HCT116 (cell line): Measurements from ENCODE around the gene HOXD11. TPM values are rescaled to one million over a fixed set of nuclear protein-coding genes. Genes with fewer than 3 reads are reported as not detected.

Experiments
- ATAC-seq: fragments of 200-7000 bp; cut with Tn5 transposase; 2 replicates; pipeline ENCODE4 v1.9.1; 2020; ENCODE audit warnings: mild to moderate bottlenecking, moderate library complexity
- BruUV-seq: library from RNA; stranded (reverse); fragments of 400-500 nt; replicated peaks from 2 replicates; lab custom pipeline; 2021; lab: Mats Ljungman, UMichigan
- CTCF ChIA-PET: fragments of 300-600 bp; sonication (Branson Sonifier 250); formaldehyde crosslinking; loops from one replicate; lab custom pipeline; 2021; ENCODE audit warnings: antibody characterized with exemption; lab: Charles Lee
- POLR2A ChIA-PET: fragments of 300-600, 350-600 bp; sonication (Branson Sonifier 250); formaldehyde crosslinking; loops from one replicate; lab custom pipeline; 2021; ENCODE audit warnings: antibody characterized with exemption; lab: Charles Lee
- RAD21 ChIA-PET, 2 experiments: fragments of 300-600 bp; sonication (Branson Sonifier 250); formaldehyde crosslinking; loops; one replicate each; lab custom pipeline; 2023; ENCODE audit warnings: low total read pairs in 2 of 2; ENCODE audit not compliant: uncharacterized antibody in 2 of 2, unreplicated experiment in 2 of 2, low non-redundant PET in 1 of 2; lab: Charles Lee
- DNase-seq: peaks from one replicate; pipeline ENCODE4 v3.0.0-alpha.2; 2010; ENCODE audit warnings: low read depth, low spot score
- H2AFZ ChIP-seq: fragments of 200-600 bp; shearing (Covaris generic), sonication (generic); 2 replicates; pipeline ENCODE4 v1.6.1; 2017; ENCODE audit warnings: low read depth, mixed run types, mixed read lengths, antibody characterized with exemption, low read length; ENCODE audit not compliant: poor library complexity, severe bottlenecking
- H3K27ac ChIP-seq: 2 replicates; pipeline ENCODE4 v1.5.1; 2012; ENCODE audit warnings: low read depth, low read length
- H3K27me3 ChIP-seq: fragments of 200-600 bp; sonication (generic); 2 replicates; pipeline ENCODE4 v1.6.1; 2016; ENCODE audit warnings: mixed run types, low read length, mixed read lengths; ENCODE audit not compliant: insufficient read depth
- H3K36me3 ChIP-seq, 2 experiments: fragments of 200-500 bp in 1 of 2; fragments of 200-600 bp in 1 of 2; sonication (Bioruptor generic) in 1 of 2; sonication (generic) in 1 of 2; 2 replicates each; pipeline versions ENCODE4 v1.5.1 to v1.6.1; 2014 to 2016; ENCODE audit warnings: low read length in 2 of 2, inconsistent platforms in 1 of 2, mixed read lengths in 1 of 2, mixed run types in 1 of 2; ENCODE audit not compliant: insufficient read depth in 2 of 2, control insufficient read depth in 1 of 2
- H3K4me1 ChIP-seq, 2 experiments: fragments of 200-600 bp in 1 of 2; sonication (generic) in 1 of 2; 2 replicates each; pipeline versions ENCODE4 v1.5.1 to v1.6.1; 2012 to 2017; ENCODE audit warnings: low read length in 2 of 2, inconsistent platforms in 1 of 2, mild to moderate bottlenecking in 1 of 2, mixed read lengths in 1 of 2, mixed run types in 1 of 2, moderate library complexity in 1 of 2; ENCODE audit not compliant: insufficient read depth in 2 of 2, control insufficient read depth in 1 of 2
- H3K4me2 ChIP-seq: fragments of 200-600 bp; sonication (generic); 2 replicates; pipeline ENCODE4 v1.6.1; 2017; ENCODE audit warnings: mixed run types, low read length, mixed read lengths
- H3K4me3 ChIP-seq, 2 experiments: fragments of 200-600 bp in 1 of 2; sonication (generic) in 1 of 2; replicated peaks in 1 of 2; 2 replicates each; pipeline ENCODE4 v1.5.1; 2011 to 2016; ENCODE audit warnings: low read length in 2 of 2, control low read depth in 1 of 2, low read depth in 1 of 2, mild to moderate bottlenecking in 1 of 2, mixed read lengths in 1 of 2, mixed run types in 1 of 2
- H3K79me2 ChIP-seq: fragments of 200-600 bp; sonication (generic); 2 replicates; pipeline ENCODE4 v1.6.1; 2017; ENCODE audit warnings: mild to moderate bottlenecking, mixed run types, low read length, moderate library complexity, mixed read lengths; ENCODE audit not compliant: insufficient read depth
- H3K9ac ChIP-seq: fragments of 200-600 bp; sonication (generic); 2 replicates; pipeline ENCODE4 v1.6.1; 2016; ENCODE audit warnings: low read length, mixed read lengths
- H3K9me2 ChIP-seq: fragments of 200-600 bp; sonication (generic), shearing (Covaris generic); 2 replicates; pipeline ENCODE4 v1.6.1; 2017; ENCODE audit warnings: mixed run types, mild to moderate bottlenecking, moderate library complexity; ENCODE audit not compliant: insufficient read depth
- H3K9me3 ChIP-seq, 2 experiments: fragments of 200-500 bp in 1 of 2; fragments of 200-600 bp in 1 of 2; sonication (Bioruptor generic) in 1 of 2; sonication (generic) in 1 of 2; 2 replicates each; pipeline ENCODE4 v1.6.1; 2014 to 2017; ENCODE audit warnings: low read length in 2 of 2, mixed read lengths in 2 of 2, inconsistent platforms in 1 of 2, low read depth in 1 of 2, mild to moderate bottlenecking in 1 of 2, mixed run types in 1 of 2, moderate library complexity in 1 of 2; ENCODE audit not compliant: control insufficient read depth in 1 of 2, insufficient read depth in 1 of 2
- H4K20me1 ChIP-seq: fragments of 200-600 bp; sonication (generic), shearing (Covaris generic); 2 replicates; pipeline ENCODE4 v1.6.1; 2017; ENCODE audit warnings: mixed run types, mild to moderate bottlenecking, moderate library complexity; ENCODE audit not compliant: insufficient read depth
- CBX3 ChIP-seq: IDR thresholded peaks from 2 replicates; pipeline ENCODE4 v1.6.1; 2012; ENCODE audit warnings: low read depth
- CTCF ChIP-seq, 3 experiments: fragments of 200-600 bp in 1 of 3; sonication (generic) in 1 of 3; IDR thresholded peaks in 2 of 3; conservative IDR thresholded peaks in 1 of 3; 2 replicates each; pipeline ENCODE4 v1.5.1; 2012 to 2017; ENCODE audit warnings: low read depth in 2 of 3, low read length in 2 of 3, antibody characterized with exemption in 1 of 3, borderline replicate concordance in 1 of 3, control low read depth in 1 of 3, mild to moderate bottlenecking in 1 of 3, mixed read lengths in 1 of 3, mixed run types in 1 of 3, moderate library complexity in 1 of 3; ENCODE audit not compliant: insufficient read depth in 1 of 3
- EZH2 ChIP-seq: fragments of 200-600 bp; sonication (generic); IDR thresholded peaks from 2 replicates; pipeline ENCODE4 v1.6.1; 2017; ENCODE audit warnings: antibody characterized with exemption, mixed run types
- JUND ChIP-seq: IDR thresholded peaks from 2 replicates; pipeline ENCODE4 v1.6.1; 2012
- MAX ChIP-seq: IDR thresholded peaks from 2 replicates; pipeline ENCODE4 v1.6.1; 2012
- POLR2A ChIP-seq: IDR thresholded peaks from 2 replicates; pipeline ENCODE4 v1.7.0; 2011; ENCODE audit warnings: borderline replicate concordance; ENCODE audit not compliant: insufficient read depth, insufficient read length; ENCODE audit errors: extremely low read depth
- RAD21 ChIP-seq: IDR thresholded peaks from 2 replicates; pipeline ENCODE4 v1.6.1; 2012; ENCODE audit warnings: low read depth, mild to moderate bottlenecking
- REST ChIP-seq: IDR thresholded peaks from 2 replicates; pipeline ENCODE4 v1.6.1; 2012; ENCODE audit warnings: low read depth
- YY1 ChIP-seq: IDR thresholded peaks from 2 replicates; pipeline ENCODE4 v1.6.1; 2011; ENCODE audit warnings: low read length, low read depth, moderate library complexity, mild to moderate bottlenecking; ENCODE audit not compliant: insufficient replicate concordance; ENCODE audit errors: extremely low read depth
- ZFX ChIP-seq: fragments of 450-650 bp; IDR thresholded peaks from 2 replicates; pipeline ENCODE4 v1.6.1; 2017
- ZNF274 ChIP-seq: fragments of 200-500 bp; sonication (Bioruptor generic); IDR thresholded peaks from 2 replicates; pipeline ENCODE4 v1.6.1; 2014; ENCODE audit warnings: mild to moderate bottlenecking, low read depth, low read length, inconsistent platforms
- intact Hi-C: fragments of 100-400 bp; cut with micrococcal nuclease; formaldehyde crosslinking; loops from 2 replicates; pipeline ENCODE4 v1.10.0; 2022
- total RNA-seq: library from RNA; stranded (reverse); gene quantifications from one replicate; pipeline ENCODE4 v1.2.1, GENCODE V29; 2021; ENCODE audit not compliant: unreplicated experiment

HOXD11 gene
- total RNA-seq, 1 experiment from 2014 or later, result not detected

- H3K27me3 ChIP-seq, result no peaks in the 10 kb centered on the region
- RAD21 ChIA-PET, result no interaction called here
- no peak for DNase-seq
- intact Hi-C loops, result no loop called here
- POLR2A ChIA-PET, result no interaction called here
- no peak for ATAC-seq
- H2AFZ ChIP-seq, result no peak overlapping the region
- no peaks in the 10 kb centered on the region for H3K9me2 ChIP-seq
- no peaks in the 10 kb centered on the region for H4K20me1 ChIP-seq
- no TSS peak for BruUV-seq
- no peak overlapping the region for H3K27ac ChIP-seq
- H3K9me3 ChIP-seq, result no peaks in the 10 kb centered on the region
- no peaks in the 10 kb centered on the region for H3K36me3 ChIP-seq
- H3K4me3 ChIP-seq, result no peak overlapping the region
- H3K4me2 ChIP-seq, result no peak overlapping the region
- TF ChIP-seq JUND (no peak), REST (no peak), YY1 (no peak), EZH2 (no peak), CBX3 (no peak), MAX (no peak), RAD21 (no peak), ZNF274 (no peak), ZFX (no peak), CTCF (IDR thresholded peaks at IDR 0.05 in 2 of 3, conservative IDR thresholded peaks at IDR 0.05 in 1 of 3; ENCODE audit: borderline replicate concordance in 1 of 3, insufficient read depth in 1 of 3, low read depth in 2 of 3, low read length in 2 of 3) (no peak), POLR2A (no peak)
- TF ChIP-seq, all 23 proteins: peak for 0
- H3K9ac ChIP-seq, result no peak overlapping the region
- H3K4me1 ChIP-seq, result no peaks in the 10 kb centered on the region
- CTCF ChIA-PET, result no interaction called here
- no peaks in the 10 kb centered on the region for H3K79me2 ChIP-seq
Measured at GRCh38 chr2:176072951-176073904, 33.9 kb upstream of the HOXD11 start.
